Activated T-cell treated with anti-CD3 and anti-CD28 coated beads for 1 hour (primary cell): Measurements from ENCODE around the gene NCDN.

ENCODE experiments used
- DNase-seq: peaks from one replicate; pipeline ENCODE4 v3.0.0-alpha.2; 2020; ENCODE audit warnings: low read depth

Gene NCDN, protein sequence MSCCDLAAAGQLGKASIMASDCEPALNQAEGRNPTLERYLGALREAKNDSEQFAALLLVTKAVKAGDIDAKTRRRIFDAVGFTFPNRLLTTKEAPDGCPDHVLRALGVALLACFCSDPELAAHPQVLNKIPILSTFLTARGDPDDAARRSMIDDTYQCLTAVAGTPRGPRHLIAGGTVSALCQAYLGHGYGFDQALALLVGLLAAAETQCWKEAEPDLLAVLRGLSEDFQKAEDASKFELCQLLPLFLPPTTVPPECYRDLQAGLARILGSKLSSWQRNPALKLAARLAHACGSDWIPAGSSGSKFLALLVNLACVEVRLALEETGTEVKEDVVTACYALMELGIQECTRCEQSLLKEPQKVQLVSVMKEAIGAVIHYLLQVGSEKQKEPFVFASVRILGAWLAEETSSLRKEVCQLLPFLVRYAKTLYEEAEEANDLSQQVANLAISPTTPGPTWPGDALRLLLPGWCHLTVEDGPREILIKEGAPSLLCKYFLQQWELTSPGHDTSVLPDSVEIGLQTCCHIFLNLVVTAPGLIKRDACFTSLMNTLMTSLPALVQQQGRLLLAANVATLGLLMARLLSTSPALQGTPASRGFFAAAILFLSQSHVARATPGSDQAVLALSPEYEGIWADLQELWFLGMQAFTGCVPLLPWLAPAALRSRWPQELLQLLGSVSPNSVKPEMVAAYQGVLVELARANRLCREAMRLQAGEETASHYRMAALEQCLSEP

DNA sequence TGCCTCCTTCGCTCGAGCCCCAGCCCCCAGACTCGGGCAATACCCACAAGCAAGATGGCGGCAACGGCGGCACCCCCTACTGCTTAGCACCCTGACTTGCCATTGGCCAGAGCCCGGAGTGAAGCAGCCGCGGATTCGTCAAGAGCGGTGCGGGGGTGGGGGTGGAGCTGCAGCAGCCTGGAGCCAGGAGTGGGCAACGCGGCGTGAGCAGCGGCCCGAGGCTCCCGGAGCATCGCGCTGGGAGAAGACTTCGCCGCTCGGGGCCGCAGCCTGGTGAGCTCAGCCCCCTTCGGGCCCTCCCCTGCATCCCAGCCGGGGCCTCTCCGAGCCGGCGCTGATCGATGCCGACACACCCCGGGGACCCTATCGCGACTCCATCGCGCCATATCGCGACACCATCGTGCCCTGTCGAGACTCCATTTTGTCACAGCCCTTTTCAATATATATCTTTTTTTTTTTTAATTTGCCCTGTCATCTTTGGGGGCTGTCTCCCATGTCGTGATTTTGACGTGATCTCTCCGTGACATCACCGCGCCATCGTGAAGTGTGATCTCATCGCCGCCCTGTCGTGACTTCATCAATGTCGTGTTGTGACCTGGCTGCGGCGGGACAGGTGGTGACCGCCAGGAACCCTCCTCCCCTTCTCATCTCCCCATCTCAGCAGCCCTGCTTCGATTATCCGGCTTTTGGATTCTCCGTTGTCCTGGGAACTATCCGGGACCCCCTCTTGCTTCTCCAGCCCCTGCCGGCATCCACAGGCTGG is at the start of gene NCDN:
Gene NCDN (plus strand): TSS at position 189 of the 763 bp plus-strand sequence. CDS start 392 bp downstream, at position 581.
- peak; percentile 90 for DNase-seq

DNA sequence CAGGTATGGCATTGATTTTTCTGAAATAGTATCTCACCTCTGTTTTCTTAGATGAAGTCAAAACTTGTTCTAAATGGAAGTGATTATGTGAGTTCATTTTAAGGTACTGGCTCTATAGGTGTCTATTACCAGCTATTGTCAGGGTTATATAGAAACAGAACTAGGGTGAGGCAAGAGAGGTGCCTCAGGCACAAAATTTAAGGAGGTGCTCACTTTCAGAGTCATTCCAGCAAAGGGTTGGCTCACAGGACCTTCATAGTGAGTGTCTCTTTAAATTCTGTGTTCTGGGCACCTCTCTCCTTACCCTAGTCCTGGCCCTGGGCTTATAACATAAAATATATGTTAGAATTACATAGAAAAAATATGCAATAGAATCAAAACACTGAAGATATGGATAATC is 49.7 kb upstream of the NCDN start:
- no peak for DNase-seq

DNA sequence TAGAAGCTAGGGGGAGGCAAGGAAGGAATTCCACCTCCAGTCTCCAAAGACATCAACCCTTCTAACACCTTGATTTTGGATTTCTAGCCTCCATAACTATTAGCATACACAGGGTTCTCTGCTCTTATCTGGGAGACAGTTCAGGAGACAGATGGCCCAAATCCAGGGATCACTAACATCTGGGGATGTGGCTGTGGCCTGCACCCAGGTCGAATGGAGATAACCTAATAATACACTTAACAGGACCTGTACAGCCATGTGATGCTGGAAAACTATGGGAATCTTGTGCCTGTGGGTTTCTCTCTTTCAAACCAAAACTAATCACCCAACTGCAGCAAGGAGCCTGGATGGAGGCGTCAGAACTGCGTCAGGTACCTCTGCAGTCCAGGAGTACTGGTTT is 48.0 kb upstream of the NCDN start:
- no peak for DNase-seq

DNA sequence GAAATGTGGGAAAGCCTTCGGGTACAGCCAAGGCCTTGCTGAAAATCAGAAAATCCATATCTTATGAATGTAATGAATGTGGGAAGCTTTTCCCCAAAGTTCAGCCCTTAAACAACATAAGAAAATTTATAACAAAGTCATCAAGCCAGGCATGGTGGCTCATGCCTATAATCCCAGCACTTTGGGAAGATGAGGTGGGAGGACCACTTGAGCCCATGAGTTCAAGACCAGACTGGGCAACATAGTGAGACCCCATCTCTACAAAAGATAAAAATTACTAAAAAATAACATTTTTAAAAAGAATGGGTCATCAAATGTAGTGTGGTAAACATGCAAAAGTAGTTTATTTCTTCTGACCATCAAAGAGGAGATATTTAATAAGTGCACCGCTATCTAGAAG is 46.3 kb upstream of the NCDN start:
- no peak for DNase-seq

DNA sequence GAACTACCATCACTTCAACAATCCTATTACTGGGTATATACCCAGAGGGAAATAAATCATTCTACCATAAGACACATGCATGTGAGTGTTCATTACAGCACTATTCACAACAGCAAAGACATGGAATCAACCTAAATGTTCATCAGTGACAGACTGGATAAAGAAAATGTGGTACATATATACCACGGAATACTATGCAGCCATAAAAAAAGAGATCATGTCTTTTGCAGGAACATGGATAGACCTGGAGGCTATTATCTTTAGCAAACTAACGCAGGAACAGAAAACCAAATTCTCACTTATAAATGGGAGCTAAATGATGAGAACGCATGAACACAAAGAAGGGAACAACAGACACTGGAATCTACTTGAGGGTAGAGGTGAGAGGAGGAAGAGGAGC is 39.4 kb upstream of the NCDN start:
- no peak for DNase-seq

DNA sequence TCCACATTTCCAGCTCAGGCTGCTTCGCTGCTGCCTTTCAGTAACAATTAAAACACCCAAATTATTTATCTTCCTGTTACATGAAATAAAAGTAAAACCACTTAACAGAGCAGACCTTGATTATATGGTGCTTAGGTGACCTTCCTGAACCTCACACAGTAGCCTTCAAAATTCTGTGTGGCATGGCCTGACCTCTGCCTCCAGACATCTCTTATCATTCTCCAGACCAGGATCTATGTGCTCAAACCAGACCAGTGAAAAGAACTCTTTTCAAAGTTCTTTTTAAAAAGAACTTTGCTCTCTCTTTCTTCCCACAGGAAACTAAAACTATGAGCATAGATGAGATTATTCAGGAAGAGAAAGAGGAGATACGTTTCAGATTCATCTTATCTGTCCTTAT is 38.2 kb upstream of the NCDN start:
- no peak for DNase-seq

DNA sequence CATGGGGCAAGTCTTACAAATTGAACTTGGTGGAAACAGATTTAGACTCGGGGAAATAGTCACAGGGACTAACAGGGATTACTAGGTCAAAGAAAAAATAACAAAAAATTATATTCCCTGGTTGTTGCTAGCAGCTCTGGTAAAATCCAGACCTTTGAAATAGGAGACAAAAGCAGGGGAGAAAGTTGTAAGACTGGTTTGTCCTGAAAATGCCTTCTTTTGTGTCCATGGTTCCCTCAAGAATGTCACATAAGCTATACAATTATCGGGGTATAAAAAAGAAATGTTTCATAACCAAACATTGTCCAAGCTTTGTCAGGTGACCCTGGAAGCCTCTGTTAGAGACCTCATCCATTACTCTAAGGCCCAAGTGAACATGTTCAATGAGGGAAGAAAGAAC is 33.5 kb upstream of the NCDN start:
- no peak for DNase-seq

DNA sequence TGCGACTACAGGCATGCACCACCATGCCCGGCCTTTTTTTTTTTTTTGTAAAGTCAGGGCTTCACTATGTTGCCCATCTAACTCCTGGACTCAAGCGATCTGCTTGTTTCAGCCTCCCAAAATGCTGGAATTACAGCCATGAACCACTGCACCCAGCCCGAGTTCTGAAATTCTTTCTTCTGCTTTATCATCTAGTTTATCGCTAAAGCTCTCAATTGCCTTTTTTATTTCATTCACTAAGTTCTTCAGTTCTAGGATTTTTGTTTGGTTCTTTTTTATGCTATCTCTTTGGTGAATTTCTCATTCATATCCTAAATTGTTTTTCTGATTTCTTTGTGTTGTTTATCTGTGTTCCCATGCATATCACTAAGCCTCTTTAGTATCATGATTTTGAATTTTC is 27.4 kb upstream of the NCDN start:
- no peak for DNase-seq

DNA sequence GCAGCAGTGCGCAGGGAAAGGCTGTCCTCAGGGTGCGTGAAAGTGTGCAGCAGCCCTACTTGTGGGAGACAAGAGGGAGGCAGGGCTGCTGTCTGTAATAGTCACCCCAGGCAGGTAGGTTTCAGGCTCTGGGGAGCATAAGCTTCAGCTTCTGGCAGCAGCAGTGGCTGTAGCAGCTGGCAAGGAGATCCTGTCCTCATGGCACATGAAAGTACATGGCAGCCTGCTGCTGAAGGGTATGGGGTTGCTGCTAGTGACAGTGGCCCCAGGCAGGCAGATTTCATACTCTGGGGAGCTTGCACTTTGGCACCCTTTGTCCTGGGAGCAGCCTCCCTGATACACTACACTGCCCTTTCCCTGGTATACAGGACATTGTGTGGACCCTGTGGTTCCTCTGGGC is 26.7 kb upstream of the NCDN start:
- DNase-seq: no peak

DNA sequence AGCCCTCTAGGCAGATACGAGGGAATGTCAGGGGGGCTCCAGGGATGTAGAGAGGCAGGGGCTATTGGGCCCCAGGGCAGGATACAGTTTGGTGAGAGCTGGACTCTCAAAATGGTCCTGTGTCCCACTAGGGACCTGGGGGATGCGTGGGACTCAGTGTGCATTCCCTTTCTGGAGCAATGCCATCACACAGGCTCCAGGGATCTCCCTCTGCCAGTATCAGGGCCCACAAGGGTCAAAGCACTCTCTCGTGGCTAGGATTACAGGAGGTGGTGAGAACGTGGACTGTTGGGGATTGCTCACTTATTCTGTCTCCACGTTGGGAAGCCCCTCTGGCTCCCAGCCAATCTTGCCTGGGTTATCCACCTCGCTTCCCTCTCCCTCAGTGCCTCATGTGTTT is 26.2 kb upstream of the NCDN start:
- no peak for DNase-seq

DNA sequence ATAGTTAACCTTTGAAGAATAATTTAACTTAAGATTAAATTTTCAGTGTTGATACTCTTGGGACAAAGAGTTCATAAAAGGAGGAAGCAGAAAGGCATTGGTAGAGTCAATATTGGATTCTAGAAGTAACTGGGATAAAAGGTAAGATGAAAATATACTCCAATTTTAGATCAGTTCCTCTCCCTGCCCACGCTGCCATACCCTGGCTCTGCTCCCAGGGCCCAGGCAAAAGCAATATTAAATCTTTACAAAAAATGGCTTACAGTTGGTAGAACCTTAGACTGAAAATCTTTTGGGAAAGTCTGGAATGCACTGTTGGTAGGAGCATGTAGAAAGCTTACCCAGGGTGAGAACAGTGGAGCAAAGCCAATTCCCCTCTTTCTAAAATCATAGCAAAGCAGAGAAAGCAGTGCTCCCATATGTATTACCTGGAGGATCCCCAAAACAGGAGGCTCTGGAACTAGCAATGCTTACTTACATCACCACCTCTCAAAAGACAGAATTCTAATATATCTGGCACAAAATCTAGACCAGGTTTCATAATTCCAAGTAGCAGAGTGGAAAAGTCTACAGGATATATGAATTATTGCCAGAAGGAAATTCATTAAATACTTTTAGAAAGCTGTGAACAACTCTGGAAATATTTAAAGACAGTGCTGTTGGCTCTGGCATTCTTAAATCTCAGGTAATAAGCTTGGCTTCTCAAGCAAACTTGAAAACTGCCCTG is 24.9 kb upstream of the NCDN start:
- DNase-seq: no peak

DNA sequence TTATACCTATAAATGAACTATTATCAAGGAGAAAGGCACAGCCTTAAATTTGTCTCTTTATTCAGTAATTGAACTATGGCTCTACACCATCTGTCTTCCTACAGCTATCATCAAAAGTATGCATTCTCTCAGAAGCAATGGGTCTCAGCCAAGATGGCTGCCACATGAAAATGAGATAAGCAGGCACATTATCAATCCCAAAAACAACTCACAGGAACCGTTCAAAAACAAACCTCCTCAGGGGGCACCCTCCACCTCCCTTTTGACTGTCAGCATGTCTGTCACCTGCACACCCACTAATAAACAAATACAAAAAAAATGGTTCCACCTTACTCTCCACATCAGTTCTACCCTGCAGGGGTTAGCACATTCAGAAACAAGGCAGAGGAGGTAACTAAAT is 24.0 kb upstream of the NCDN start:
- no peak for DNase-seq

DNA sequence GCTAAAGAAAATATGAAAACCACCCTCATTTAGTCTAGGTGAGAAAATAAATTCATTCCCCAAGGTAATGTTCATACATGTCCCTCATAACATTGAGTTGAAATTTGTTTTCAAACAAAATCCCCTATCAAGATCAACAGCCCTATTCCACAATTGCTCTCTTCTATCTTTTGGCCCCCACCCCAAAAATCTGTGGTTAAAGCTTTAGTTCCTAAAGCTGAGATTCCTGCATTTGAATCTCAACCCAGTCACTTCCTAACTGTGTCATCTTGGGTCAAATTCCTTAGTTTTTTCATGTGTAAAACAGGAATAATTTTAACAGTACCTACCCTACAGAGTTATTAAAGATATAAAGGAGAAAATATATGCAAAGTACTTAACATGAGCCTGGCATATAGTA is 22.4 kb upstream of the NCDN start:
- DNase-seq: no peak

DNA sequence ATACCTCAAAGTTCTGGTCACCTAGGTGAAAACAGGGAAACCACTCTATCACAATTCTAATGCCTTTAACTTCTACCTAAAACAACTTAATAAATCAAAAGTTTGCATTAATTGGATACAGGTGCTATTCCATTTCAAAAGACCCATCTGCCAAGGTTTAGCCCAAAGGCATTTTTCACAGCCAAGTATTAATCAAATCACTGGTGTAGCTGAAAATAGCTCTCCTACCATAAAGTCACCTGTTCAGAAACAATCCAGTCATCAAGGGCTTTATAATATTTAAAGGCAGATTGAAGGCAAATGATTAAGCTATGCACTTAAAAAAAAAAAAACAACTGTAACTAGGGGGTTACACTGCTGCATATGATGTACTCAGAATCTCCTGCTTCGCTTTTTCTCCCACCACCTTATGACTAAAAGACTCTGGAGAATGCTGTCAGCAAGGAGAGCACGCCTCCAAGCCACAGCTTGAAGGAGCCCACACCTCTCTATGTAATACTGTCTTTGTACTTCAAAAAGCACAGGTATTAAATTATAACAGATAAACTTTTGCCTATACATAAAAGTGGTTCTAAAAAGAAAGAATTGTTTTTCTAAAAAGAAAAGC is 20.9 kb upstream of the NCDN start:
- no peak for DNase-seq

DNA sequence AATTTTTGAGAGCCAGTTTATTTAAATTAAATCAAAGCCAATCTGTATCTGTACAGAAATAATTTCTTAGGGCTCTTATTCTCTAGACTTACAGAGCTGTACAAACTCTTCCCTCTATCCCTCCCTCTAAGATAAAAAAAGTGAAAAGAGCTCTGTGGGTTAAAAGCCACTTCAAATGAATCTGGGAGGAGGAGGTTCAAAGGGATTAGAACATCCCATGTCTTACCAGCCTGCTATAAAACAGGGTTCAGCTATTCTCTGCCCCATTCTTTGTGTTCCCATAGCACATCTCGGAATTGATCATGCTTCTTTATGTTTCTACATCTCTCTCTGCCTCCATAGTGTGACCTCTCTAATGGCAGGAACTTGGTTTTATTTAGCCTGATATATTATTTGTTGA is 19.8 kb upstream of the NCDN start:
- no peak for DNase-seq

DNA sequence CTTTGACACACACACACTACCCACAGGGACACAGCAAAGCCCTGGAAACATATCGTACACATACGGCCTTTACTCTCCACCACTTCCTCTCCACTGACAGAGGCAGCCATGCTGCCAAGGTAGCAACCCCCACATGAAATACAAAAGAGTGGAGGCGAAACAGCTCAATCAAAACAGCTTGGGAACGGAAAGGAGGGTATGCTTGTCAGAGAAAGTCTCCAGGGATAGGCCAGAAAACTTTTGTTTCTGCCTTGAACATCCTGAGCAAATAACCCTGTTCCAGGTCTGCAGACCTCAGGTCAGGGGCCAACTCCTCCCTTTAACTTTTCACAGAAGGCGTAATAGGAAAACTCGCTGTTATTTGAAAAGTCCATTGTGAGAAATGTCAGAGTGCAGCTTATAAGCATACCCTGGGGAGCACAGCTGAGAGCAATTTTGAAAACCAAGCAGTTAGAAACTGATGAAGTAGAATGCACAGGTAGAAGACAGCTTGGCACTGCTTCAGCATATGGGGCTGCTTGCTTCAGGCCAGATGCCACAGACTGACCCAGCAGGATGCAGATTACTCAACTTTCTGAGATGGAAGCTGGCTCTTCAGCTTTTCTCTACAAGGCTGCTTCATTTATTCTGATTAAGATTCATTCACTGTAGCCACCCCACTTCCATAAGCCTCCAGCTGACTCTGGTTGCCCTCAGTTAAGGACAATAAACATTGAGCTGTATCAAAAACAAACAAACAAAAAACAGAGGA is 18.4 kb upstream of the NCDN start:
- DNase-seq: no peak

DNA sequence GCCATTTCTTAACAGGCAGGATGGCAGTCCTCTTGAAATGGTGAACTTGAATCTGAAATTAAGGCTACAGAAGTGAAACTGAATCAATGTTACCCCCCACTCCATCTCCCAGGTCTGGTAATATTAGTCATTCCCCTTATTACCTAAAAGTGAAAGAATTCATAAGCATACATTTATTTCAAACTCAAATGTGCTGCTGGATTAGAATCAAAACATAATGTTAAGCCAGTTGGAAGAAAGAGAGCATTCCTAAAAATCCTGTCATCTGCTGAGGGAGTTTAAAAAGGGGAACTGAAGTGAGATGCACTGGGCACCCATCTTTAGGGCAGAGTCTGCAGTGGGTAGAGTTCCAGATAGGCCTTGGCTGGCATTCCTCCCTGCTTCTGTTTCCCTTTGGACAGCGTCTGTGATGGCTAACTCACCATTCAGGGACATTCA is 17.8 kb upstream of the NCDN start:
- no peak for DNase-seq

DNA sequence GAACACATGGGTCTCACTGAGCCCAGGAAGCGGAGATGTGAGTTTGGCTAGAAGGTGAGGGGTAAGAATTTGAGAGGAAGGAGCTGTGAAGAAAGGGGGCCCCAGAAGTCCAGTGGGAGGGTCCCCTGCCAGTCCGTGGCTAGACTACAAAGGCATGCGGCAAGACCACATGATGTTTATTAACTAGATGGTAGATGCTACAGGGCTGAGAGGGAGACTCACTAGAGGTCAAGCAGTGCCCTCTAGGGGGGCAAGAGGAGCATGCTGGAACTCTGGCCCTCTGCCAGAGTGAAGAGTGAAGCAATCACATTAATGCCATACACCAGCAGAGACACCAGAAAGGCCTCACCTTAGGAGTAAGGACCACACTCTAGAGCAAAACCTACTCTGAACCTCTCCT is 12.6 kb upstream of the NCDN start:
- DNase-seq: no peak

DNA sequence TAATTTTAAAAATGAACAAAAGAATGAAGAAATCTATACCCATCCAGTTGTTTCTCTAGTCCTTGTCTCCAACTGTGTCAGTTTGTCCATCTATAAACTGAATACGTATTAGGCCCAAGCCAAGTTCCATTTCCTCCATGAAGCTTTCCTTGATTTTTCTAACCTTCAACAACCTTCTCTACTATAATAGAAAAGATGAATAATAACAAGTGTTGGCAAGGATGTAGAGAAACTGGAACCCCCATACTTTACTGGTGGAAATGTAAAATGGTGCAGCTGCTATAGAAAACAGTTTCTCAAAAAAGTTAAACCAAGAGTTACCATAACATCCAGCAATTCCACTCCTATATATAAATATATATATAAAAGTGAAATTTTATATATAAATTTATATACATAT is 11.0 kb upstream of the NCDN start:
- DNase-seq: no peak

DNA sequence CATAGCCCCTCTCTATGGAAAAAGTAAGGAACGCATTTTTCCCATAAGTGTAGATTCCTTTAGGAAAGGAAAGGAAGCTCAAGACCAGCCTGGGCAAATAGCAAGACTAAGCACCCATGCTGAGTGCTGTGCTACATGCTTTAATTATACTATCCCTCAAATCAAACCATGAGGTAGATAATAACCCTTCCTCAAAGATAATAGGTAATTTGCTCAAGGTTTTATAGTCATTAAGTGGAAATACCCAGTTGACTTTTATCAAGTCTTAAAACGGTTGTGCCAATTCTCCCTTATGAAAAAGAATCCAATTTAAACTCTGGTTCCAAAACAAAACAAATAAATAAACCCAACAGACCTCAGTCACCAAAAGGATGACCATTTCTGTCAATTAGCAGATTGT is 3.7 kb upstream of the NCDN start:
- DNase-seq: no peak
